GM04503 (cell line): ENCODE data around the gene FN3K.

Experiments used
- DNase-seq: peaks from one replicate; pipeline ENCODE4 v3.0.0-alpha.2; 2012; ENCODE audit warnings: low read depth

Gene FN3K

DNA sequence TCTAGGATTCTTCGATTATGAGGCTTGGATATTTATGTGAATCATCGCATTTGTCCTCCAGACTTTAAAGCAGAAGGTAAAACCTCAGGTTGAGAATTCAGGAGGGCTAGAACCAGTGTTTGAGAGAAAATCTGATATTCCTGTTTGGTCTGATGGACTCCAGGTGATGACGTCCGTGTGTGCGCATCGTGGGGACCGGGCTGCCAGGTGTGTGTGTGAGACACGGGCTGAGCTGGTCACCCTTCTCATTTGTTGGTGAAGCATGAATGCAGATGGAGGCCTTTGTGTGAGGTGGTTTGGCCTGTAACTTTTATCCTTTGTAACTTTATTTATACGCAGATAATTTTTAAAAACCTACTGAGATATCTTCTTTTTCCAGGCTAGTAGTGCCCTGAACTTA lies 61.6 kb downstream of the FN3K start:
- DNase-seq: no peak

- no peak for DNase-seq
These were observed 63.3 kb downstream of the FN3K start for GRCh38 chr17:82798752-82799151.

GRCh38 chr17:82799591-82799990 lies 64.2 kb downstream of the FN3K start:
- no peak for DNase-seq
